WERI-Rb-1 (cell line): ENCODE results near the gene SRSF7.
"Not testable (repeated sequence)": the region's sequence is repeated elsewhere in the genome, so short reads cannot be mapped to it uniquely, and the experiment has no call there.

Source experiments
- DNase-seq: peaks from one replicate; pipeline ENCODE4 v3.0.0-alpha.2; 2020
- H3K27ac ChIP-seq: fragments of 250-450 bp; sonication (Bioruptor Pico); 2 replicates; pipeline ENCODE4 v1.5.1; 2020; ENCODE audit warnings: mild to moderate bottlenecking, moderate library complexity
- H3K27me3 ChIP-seq: fragments of 250-450 bp; sonication (Bioruptor Pico); 2 replicates; pipeline ENCODE4 v1.5.1; 2021; ENCODE audit warnings: mild to moderate bottlenecking, low read depth, moderate library complexity; ENCODE audit not compliant: insufficient read depth, severe bottlenecking
- H3K36me3 ChIP-seq: fragments of 250-450 bp; sonication (Bioruptor Pico); 2 replicates; pipeline ENCODE4 v1.5.1; 2020; ENCODE audit warnings: mild to moderate bottlenecking, moderate library complexity
- H3K4me3 ChIP-seq: 2 replicates; pipeline ENCODE4 v1.5.1; 2011; ENCODE audit warnings: low read depth, mild to moderate bottlenecking, control low read depth, low read length
- H3K9me3 ChIP-seq: fragments of 250-450 bp; sonication (Bioruptor Pico); 2 replicates; pipeline ENCODE4 v1.5.1; 2021; ENCODE audit warnings: mild to moderate bottlenecking, moderate library complexity; ENCODE audit not compliant: severe bottlenecking
- TF ChIP-seq, protein P1 (sequence below): IDR thresholded peaks from 2 replicates; pipeline ENCODE4 v1.5.1; 2011; ENCODE audit warnings: low read depth, mild to moderate bottlenecking, control low read depth, inconsistent platforms, low read length

SRSF7 gene

DNA sequence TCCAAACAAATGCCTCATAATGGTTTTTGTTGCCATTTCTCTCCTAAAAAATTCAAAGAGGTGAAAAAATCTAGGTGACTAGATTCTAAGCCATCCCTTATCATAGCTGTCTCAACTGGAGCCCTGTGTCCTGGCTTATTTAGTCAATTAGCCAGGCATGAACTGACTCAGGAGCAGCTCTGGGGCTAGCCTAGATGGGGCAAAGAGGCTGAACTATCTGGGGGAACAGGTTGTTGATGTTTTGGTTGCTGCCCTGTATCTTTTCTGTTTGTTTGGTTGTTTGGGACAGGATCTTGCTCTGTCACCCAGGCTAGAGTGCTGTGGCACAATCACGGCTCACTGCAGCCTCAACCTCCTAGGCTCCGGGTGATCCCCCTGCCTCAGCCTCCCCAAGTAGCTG is 41.6 kb upstream of the SRSF7 start:
- H3K9me3 ChIP-seq = no peaks in the 10 kb centered on the region
- H3K27ac ChIP-seq = no peak overlapping the region
- H3K27me3 ChIP-seq = no peaks in the 10 kb centered on the region
- TF ChIP-seq, protein P1, sequence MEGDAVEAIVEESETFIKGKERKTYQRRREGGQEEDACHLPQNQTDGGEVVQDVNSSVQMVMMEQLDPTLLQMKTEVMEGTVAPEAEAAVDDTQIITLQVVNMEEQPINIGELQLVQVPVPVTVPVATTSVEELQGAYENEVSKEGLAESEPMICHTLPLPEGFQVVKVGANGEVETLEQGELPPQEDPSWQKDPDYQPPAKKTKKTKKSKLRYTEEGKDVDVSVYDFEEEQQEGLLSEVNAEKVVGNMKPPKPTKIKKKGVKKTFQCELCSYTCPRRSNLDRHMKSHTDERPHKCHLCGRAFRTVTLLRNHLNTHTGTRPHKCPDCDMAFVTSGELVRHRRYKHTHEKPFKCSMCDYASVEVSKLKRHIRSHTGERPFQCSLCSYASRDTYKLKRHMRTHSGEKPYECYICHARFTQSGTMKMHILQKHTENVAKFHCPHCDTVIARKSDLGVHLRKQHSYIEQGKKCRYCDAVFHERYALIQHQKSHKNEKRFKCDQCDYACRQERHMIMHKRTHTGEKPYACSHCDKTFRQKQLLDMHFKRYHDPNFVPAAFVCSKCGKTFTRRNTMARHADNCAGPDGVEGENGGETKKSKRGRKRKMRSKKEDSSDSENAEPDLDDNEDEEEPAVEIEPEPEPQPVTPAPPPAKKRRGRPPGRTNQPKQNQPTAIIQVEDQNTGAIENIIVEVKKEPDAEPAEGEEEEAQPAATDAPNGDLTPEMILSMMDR = no peak
- peaks cover 6% of the 10 kb centered on the region for H3K36me3 ChIP-seq
- H3K4me3 ChIP-seq = no peak overlapping the region
- DNase-seq = no peak

DNA sequence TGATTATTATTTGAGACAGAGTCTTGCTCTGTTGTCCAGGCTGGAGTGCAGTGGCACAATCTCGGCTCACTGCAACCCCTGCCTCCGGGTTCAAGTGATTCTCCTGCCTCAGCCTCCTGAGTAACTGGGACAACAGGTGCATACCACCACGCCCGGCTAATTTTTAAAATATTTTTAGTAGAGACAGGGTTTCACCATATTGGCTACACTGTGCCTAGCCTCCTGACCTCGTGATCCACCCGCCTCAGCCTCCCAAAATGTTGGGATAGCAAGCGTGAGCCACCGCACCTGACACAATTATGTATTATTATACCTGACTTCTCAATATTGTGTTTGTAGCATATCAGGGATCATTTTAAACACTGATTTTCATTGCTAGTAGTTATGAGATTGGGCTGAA is 41.2 kb upstream of the SRSF7 start:
- H3K36me3 ChIP-seq, DNase-seq, H3K27ac ChIP-seq: not testable (repeated sequence)

DNA sequence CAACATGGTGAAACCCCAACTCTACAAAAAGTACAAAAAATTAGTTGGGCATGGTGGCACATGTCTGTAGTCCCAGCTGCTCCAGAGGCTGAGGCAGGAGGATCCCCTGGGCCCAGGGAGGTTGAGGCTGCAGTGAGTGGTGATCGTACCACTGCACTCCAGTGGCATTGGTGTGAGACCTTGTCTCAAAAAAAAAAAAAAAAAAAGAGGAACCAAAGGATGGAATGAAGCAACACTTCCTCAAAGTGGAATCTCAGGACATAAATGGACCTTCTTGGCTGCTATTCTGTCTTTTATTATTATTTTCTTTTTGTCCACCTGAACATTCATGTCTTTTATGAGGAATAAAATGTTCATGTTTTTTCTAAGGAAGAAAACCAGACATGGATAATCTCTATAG is 40.6 kb upstream of the SRSF7 start:
- Histone ChIP-seq H3K36me3 (no peaks in the 10 kb centered on the region; the same call in 1 of the 2 replicates), H3K27ac (no peak overlapping the region), H3K9me3 (no peaks in the 10 kb centered on the region), H3K4me3 (no peak overlapping the region), H3K27me3 (no peaks in the 10 kb centered on the region)
- TF ChIP-seq, protein P1 = no peak
- no peak for DNase-seq

More for the DNA sequence above, 41.2 kb upstream of the SRSF7 start:
- not testable (repeated sequence) for H3K27me3 ChIP-seq, H3K9me3 ChIP-seq, H3K4me3 ChIP-seq

DNA sequence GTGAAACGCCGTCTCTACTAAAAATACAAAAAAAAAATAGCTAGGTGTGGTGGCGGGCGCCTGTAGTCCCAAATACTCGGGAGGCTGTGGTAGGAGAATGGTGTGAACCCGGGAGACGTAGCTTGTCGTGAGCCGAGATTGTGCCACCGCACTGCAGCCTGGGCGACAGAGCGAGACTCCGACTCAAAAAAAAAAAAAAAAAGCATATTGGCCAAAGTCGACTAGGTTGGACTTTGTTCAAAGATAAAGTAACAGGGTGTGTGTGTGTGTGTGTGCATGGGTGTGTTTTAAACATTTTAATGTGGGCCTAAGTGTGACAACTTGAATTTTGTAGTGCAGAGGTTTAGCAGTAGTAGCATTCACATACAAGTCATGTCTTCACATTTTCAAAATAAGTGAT is 38.5 kb upstream of the SRSF7 start:
- TF ChIP-seq, protein P1 = no peak
- H3K27me3 ChIP-seq = no peaks in the 10 kb centered on the region
- H3K36me3 ChIP-seq = no peaks in the 10 kb centered on the region
- no peak overlapping the region for H3K4me3 ChIP-seq
- H3K9me3 ChIP-seq = no peaks in the 10 kb centered on the region
- no peak for DNase-seq
- H3K27ac ChIP-seq = no peak overlapping the region

DNA sequence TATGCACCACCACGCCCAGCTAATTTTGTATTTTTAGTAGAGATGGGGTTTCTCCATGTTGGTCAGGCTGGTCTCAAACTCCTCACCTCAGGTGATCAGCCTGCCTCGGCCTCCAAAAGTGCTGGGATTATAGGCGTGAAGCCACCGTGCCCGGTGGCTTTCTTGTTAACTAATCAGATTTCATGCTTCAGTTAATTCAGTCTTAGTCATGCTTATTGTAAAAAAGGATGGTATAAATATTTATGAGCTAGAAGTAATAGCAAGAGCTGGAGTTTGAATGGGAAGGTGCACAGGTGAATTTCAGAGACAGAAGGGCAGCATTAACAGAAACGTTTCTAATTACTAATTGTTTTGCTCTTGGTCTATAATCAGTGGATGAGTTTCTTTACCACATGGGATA is 37.1 kb upstream of the SRSF7 start:
- no peak overlapping the region for H3K4me3 ChIP-seq
- H3K27ac ChIP-seq = peak overlapping the region; percentile 9; the same call in 1 of the 2 replicates
- H3K36me3 ChIP-seq = no peaks in the 10 kb centered on the region
- no peaks in the 10 kb centered on the region for H3K27me3 ChIP-seq
- no peaks in the 10 kb centered on the region for H3K9me3 ChIP-seq
- TF ChIP-seq, protein P1 = no peak
- DNase-seq = peak; percentile 63

DNA sequence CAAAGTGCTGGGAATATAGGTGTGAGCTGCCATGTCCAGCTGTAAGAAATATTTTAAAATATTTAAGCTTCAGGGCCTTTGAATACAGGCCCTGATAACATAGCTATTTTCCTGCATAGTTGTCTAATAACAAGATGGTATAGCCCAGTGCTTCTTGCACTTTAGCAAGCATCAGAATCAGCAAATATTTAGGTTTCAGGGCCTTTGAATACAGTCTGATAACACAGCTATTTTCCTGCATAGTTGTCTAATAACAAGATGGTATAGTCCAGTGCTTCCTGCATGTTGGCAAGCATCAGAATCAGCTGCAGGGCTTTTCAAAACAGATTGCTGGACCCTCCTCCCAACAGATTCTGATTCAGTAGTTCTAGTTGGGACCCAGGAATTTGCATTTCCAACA is 32.4 kb upstream of the SRSF7 start:
- no peak overlapping the region for H3K27ac ChIP-seq
- DNase-seq = no peak
- no peaks in the 10 kb centered on the region for H3K27me3 ChIP-seq
- H3K9me3 ChIP-seq = no peaks in the 10 kb centered on the region
- H3K4me3 ChIP-seq = no peak overlapping the region
- peaks cover 20% of the 10 kb centered on the region for H3K36me3 ChIP-seq
- TF ChIP-seq, protein P1 = no peak
